HepG2 (cell line): ENCODE data around the gene COLEC12. TPM values are rescaled to one million over a fixed set of nuclear protein-coding genes. Genes with fewer than 3 reads are reported as not detected.

Experiments
- ARNTL ChIP-seq: sonication (generic); formaldehyde crosslinking; IDR thresholded peaks from 2 replicates; pipeline ENCODE4 v1.4.0; 2020; ENCODE audit warnings: mild to moderate bottlenecking, missing genetic modification reagents
- CBX5 ChIP-seq: sonication (generic); formaldehyde crosslinking; IDR thresholded peaks from 2 replicates; pipeline ENCODE4 v1.4.0; 2020; ENCODE audit warnings: missing genetic modification reagents, borderline replicate concordance
- CREM ChIP-seq, 2 experiments: sonication (generic) in 1 of 2; formaldehyde crosslinking in 1 of 2; IDR thresholded peaks; 2 replicates each; pipeline versions ENCODE4 v1.4.0 to v1.6.1; 2016 to 2020; ENCODE audit warnings: antibody characterized with exemption in 1 of 2, mild to moderate bottlenecking in 1 of 2, missing genetic modification reagents in 1 of 2
- DR1 ChIP-seq: sonication (generic); formaldehyde crosslinking; IDR thresholded peaks from 2 replicates; pipeline ENCODE4 v1.8.0; 2021; ENCODE audit warnings: mild to moderate bottlenecking, missing genetic modification reagents, inconsistent platforms
- ELF1 ChIP-seq: sonication (generic); formaldehyde crosslinking; IDR thresholded peaks from 2 replicates; pipeline ENCODE4 v1.4.0; 2020; ENCODE audit warnings: missing genetic modification reagents
- JDP2 ChIP-seq: sonication (generic); formaldehyde crosslinking; IDR thresholded peaks from 2 replicates; pipeline ENCODE4 v1.8.1; 2022; ENCODE audit warnings: missing genetic modification reagents, borderline replicate concordance
- MED1 ChIP-seq: sonication (generic); formaldehyde crosslinking; IDR thresholded peaks from 2 replicates; pipeline ENCODE4 v1.4.0; 2020; ENCODE audit warnings: missing genetic modification reagents
- MEF2D ChIP-seq: sonication (generic); formaldehyde crosslinking; IDR thresholded peaks from 2 replicates; pipeline ENCODE4 v1.5.1; 2020; ENCODE audit warnings: mild to moderate bottlenecking, missing genetic modification reagents
- PCBP1 ChIP-seq: fragments of 200-400 bp; formaldehyde crosslinking; IDR thresholded peaks from 2 replicates; pipeline ENCODE4 v1.6.1; 2017; ENCODE audit warnings: mild to moderate bottlenecking, low read depth, low read length, borderline replicate concordance
- RFX5 ChIP-seq: IDR thresholded peaks from 2 replicates; pipeline ENCODE4 v1.6.1; 2011; ENCODE audit warnings: low read depth, low read length, improper control_type of control experiment
- SMARCC2 ChIP-seq: fragments of 450-650 bp; IDR thresholded peaks from 2 replicates; pipeline ENCODE4 v1.6.1; 2017; ENCODE audit warnings: antibody characterized with exemption, mild to moderate bottlenecking
- SMARCE1 ChIP-seq: fragments of 450-650 bp; IDR thresholded peaks from 2 replicates; pipeline ENCODE4 v1.6.1; 2017; ENCODE audit warnings: borderline replicate concordance
- ZNF496 ChIP-seq: sonication (generic); formaldehyde crosslinking; IDR thresholded peaks from 2 replicates; pipeline ENCODE4 v1.8.1; 2023; ENCODE audit warnings: mild to moderate bottlenecking, moderate library complexity, missing genetic modification reagents; ENCODE audit not compliant: insufficient replicate concordance
- ZNF607 ChIP-seq: sonication (generic); formaldehyde crosslinking; IDR thresholded peaks from 2 replicates; pipeline ENCODE4 v1.5.1; 2020; ENCODE audit warnings: missing genetic modification reagents, mild to moderate bottlenecking, borderline replicate concordance
- ZNF777 ChIP-seq: sonication (generic); formaldehyde crosslinking; IDR thresholded peaks from 2 replicates; pipeline ENCODE4 v1.4.0; 2020; ENCODE audit warnings: missing genetic modification reagents
- polyA plus RNA-seq, 8 experiments: library from polyadenylated mRNA; depleted of rRNA in 3 of 8; stranded (reverse) in 7 of 8; unstranded in 1 of 8; fragments of >200 nt; fragmentation: Illumina TruSeq in 4 of 8; extraction: Trizol in 4 of 8; gene quantifications; 2 replicates each; pipeline versions ENCODE4 v1.2.1 to v1.2.3, GENCODE V29; 2011 to 2016; ENCODE audit warnings: low read depth in 4 of 8, missing spikeins in 1 of 8, mixed read lengths in 1 of 8; ENCODE audit not compliant: insufficient read depth in 1 of 8
- total RNA-seq, 5 experiments: library from RNA; depleted of rRNA; stranded (reverse); fragments of >200 nt; fragmentation: Illumina TruSeq; extraction: Trizol; gene quantifications; 2 replicates each; pipeline ENCODE4 v1.2.3, GENCODE V29; 2016; ENCODE audit warnings: low read depth in 1 of 5
- TF ChIP-seq, protein P1 (sequence below): sonication (generic); formaldehyde crosslinking; IDR thresholded peaks from 2 replicates; pipeline ENCODE4 v1.4.0; 2020; ENCODE audit warnings: mild to moderate bottlenecking, missing genetic modification reagents, borderline replicate concordance
- TF ChIP-seq, protein P2 (sequence below): sonication (generic); formaldehyde crosslinking; IDR thresholded peaks from 2 replicates; pipeline ENCODE4 v1.4.0; 2020; ENCODE audit warnings: mild to moderate bottlenecking, low read depth, missing genetic modification reagents
- TF ChIP-seq, protein P3 (sequence below): sonication (generic); formaldehyde crosslinking; IDR thresholded peaks from 2 replicates; pipeline ENCODE4 v1.8.1; 2023; ENCODE audit warnings: mild to moderate bottlenecking, moderate library complexity, missing genetic modification reagents
- TF ChIP-seq, protein P4 (sequence below): sonication (generic); formaldehyde crosslinking; IDR thresholded peaks from 2 replicates; pipeline ENCODE4 v1.8.1; 2023; ENCODE audit warnings: missing genetic modification reagents, inconsistent platforms, borderline replicate concordance
- TF ChIP-seq, protein P5 (sequence below): sonication (generic); formaldehyde crosslinking; IDR thresholded peaks from 2 replicates; pipeline ENCODE4 v1.4.0; 2020; ENCODE audit warnings: low read depth, mild to moderate bottlenecking, missing genetic modification reagents

The COLEC12 gene
- total and polyA plus RNA-seq, 2 of the 13 experiments (the other 11 are each of a cell fraction or from before 2014, with no cell fraction given), result 0.02 to 0.11 TPM

DNA sequence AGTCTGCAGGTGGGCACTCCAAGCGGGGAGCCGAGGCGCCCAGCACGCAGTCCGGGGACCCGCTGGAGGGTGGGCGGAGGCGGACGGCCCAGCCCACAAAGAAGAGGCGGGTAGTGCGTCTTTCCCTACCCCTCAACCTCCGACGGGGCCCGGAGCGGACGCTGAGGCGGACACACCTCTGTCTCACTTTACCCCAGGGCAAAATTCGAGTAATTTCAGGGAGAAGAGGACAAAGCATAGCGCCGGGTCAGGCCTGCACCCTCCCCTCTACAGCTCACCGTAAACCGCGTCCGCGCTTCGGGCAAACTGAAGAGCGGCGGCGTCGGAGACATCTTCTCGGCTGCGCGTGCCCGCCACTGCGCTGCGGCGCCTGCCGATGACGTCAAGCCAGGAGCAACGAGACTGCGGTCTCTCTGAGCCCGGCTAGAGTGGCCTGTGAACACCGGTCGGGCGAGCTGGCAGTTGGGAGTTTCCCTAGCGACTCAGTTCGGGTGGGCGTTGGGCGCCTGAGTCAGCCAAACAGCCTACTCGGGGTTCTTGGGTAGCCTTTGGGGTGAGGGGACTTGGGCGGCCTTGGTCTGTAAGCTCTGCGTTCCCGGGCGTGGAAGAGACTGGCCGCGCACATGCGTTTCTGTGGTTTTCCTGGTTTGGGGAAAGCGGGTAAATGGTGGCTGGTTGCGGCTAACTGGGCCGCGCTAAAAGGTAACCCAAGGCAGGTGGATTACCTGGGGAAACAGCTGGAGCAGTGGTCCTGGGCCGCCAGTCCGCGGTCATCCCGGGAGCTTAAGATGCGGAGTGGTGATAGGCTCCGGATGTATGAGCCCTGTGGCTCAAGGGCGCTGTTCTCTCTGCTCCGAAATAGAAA lies 232.6 kb downstream of the COLEC12 start, which contains the start of gene THOC1 (continued):
- TF ChIP-seq SMARCC2 (no peak), CREM (IDR thresholded peaks at IDR 0.05) (peak; percentile 100), CREM (CRISPR knock-in tag; IDR thresholded peaks at IDR 0.05) (peak; percentile 95), CBX5 (CRISPR knock-in tag) (no peak; the same call in 1 of the 2 replicates), DR1 (CRISPR knock-in tag) (peak; percentile 59), JDP2 (CRISPR knock-in tag) (no peak), ZNF496 (no peak), SMARCE1 (no peak), MEF2D (CRISPR knock-in tag) (peak; percentile 91), ARNTL (CRISPR knock-in tag) (0 out of 2 replicates have a peak, but pooled peaks have one; percentile 71), ELF1 (CRISPR knock-in tag) (peak; percentile 66), PCBP1 (peak; percentile 74; the same call in 1 of the 2 replicates), MED1 (CRISPR knock-in tag) (peak; percentile 91), RFX5 (peak; percentile 59; the same call in 1 of the 2 replicates), ZNF607 (CRISPR knock-in tag) (peak; percentile 76), ZNF777 (CRISPR knock-in tag) (peak; percentile 100)
- TF ChIP-seq, protein P1, sequence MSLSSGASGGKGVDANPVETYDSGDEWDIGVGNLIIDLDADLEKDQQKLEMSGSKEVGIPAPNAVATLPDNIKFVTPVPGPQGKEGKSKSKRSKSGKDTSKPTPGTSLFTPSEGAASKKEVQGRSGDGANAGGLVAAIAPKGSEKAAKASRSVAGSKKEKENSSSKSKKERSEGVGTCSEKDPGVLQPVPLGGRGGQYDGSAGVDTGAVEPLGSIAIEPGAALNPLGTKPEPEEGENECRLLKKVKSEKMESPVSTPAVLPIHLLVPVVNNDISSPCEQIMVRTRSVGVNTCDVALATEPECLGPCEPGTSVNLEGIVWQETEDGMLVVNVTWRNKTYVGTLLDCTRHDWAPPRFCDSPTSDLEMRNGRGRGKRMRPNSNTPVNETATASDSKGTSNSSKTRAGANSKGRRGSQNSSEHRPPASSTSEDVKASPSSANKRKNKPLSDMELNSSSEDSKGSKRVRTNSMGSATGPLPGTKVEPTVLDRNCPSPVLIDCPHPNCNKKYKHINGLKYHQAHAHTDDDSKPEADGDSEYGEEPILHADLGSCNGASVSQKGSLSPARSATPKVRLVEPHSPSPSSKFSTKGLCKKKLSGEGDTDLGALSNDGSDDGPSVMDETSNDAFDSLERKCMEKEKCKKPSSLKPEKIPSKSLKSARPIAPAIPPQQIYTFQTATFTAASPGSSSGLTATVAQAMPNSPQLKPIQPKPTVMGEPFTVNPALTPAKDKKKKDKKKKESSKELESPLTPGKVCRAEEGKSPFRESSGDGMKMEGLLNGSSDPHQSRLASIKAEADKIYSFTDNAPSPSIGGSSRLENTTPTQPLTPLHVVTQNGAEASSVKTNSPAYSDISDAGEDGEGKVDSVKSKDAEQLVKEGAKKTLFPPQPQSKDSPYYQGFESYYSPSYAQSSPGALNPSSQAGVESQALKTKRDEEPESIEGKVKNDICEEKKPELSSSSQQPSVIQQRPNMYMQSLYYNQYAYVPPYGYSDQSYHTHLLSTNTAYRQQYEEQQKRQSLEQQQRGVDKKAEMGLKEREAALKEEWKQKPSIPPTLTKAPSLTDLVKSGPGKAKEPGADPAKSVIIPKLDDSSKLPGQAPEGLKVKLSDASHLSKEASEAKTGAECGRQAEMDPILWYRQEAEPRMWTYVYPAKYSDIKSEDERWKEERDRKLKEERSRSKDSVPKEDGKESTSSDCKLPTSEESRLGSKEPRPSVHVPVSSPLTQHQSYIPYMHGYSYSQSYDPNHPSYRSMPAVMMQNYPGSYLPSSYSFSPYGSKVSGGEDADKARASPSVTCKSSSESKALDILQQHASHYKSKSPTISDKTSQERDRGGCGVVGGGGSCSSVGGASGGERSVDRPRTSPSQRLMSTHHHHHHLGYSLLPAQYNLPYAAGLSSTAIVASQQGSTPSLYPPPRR, result 0 out of 2 replicates have a peak, but pooled peaks have one; percentile 31
- TF ChIP-seq, protein P2, sequence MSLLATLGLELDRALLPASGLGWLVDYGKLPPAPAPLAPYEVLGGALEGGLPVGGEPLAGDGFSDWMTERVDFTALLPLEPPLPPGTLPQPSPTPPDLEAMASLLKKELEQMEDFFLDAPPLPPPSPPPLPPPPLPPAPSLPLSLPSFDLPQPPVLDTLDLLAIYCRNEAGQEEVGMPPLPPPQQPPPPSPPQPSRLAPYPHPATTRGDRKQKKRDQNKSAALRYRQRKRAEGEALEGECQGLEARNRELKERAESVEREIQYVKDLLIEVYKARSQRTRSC (CRISPR knock-in tag), result no peak
- TF ChIP-seq, protein P3, sequence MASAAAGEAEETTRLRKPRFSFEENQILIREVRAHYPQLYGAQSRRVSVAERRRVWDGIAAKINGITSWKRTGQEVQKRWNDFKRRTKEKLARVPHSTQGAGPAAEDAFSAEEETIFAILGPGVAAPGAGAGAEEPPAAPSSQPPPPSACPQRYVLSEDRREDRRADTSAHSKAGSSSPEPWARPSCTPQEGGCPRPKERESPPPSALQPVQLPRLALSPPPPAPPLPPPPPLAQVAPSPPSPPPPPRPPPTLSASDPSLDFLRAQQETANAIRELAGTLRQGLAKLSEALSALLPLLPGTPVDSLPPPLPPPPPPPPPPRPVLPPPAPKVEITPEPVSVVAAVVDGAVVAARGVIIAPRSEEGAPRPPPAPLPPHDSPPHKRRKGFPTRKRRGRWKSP (CRISPR knock-in tag), result no peak; the same call in 1 of the 2 replicates
- TF ChIP-seq, protein P4, sequence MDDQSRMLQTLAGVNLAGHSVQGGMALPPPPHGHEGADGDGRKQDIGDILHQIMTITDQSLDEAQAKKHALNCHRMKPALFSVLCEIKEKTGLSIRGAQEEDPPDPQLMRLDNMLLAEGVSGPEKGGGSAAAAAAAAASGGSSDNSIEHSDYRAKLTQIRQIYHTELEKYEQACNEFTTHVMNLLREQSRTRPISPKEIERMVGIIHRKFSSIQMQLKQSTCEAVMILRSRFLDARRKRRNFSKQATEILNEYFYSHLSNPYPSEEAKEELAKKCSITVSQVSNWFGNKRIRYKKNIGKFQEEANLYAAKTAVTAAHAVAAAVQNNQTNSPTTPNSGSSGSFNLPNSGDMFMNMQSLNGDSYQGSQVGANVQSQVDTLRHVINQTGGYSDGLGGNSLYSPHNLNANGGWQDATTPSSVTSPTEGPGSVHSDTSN (CRISPR knock-in tag), result no peak
- TF ChIP-seq, protein P5, sequence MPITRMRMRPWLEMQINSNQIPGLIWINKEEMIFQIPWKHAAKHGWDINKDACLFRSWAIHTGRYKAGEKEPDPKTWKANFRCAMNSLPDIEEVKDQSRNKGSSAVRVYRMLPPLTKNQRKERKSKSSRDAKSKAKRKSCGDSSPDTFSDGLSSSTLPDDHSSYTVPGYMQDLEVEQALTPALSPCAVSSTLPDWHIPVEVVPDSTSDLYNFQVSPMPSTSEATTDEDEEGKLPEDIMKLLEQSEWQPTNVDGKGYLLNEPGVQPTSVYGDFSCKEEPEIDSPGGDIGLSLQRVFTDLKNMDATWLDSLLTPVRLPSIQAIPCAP (CRISPR knock-in tag), result 0 out of 2 replicates have a peak, but pooled peaks have one; percentile 65
